IPS DF 4.7 (cell line): ENCODE data around the gene XPA.
"Not testable (repeated sequence)": the region's sequence is repeated elsewhere in the genome, so short reads cannot be mapped to it uniquely, and the experiment has no call there.

ENCODE experiments used
- DNase-seq: peaks from one replicate; pipeline ENCODE4 v3.0.0-alpha.2; 2013; ENCODE audit warnings: low spot score; ENCODE audit errors: extremely low read depth

Gene XPA

GRCh38 chr9:97696803-97697601, at the start of gene XPA:
TSS of gene XPA (minus strand) at chr9:97697340. CDS start at chr9:97697292, 48 bp downstream.
- DNase-seq: peak; percentile 46

DNA sequence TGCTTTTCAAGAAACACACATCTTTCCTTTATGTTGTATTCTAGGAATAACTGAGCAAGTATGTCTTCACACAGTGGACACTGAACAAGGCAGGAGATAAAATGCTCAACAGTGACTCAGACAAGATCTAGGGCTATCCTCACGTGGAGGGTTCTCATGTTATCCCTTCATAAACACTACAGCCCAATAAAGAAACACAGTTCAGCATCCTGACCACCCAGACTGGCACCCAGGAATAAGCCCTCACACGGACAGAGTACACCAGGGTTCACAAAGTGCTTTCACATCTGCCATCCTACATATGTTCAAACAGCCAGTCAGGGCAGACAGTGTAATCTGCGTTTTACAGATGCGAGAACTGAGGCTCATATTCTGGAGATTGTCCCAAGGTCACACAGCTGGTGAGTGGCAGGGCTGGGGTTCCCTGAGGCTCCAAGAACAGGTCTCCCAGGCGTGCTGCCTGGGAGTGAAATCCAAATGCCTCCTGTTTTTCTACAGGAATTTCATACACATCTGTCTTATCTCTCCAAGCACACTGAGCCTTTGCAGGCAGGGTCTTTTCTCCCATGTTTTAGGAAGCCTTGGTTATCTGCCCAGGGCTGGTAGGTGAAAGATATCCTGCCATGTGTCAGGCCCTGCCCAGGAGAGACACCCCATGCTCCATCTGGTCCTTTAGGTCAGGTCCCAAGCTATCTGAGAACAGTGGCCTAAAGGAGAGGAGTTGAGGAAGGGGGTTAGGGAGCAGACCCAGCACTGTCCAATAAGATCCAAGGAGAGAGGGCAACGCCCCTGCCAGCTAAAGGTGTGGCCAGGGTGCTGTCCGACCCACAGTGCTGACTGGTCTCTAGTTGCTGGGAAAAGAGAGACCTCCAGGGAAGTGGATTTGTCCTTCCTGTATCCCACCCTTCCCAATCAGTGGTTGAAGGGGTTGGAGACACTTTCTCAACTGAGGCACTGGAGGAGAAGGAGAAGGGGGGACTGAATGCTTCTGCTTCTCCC, 47.9 kb upstream of the XPA start:
- DNase-seq: no peak

- not testable (repeated sequence) for DNase-seq
These were observed 46.9 kb upstream of the XPA start for GRCh38 chr9:97744025-97744424.

DNA sequence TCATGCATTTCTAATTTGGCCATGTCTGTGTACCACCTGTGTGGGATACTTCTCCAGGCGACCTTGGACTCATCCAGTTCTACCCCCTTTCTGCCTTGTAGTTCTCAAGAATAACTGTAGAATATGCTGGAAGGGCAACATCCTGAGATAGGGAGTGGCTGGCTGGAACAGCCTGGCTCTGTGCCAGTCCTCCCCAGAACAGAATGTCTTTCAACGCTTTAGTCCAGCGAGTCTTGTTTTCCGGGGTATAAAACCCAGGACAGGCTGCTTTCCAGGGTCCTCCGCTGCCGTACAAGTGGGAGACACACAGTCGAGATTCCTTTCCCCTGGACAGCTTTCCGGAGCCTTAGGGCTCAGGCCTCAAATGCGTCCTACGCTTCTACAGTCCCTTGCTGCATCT, 45.4 kb upstream of the XPA start:
- no peak for DNase-seq

- DNase-seq: no peak
These were observed 44.8 kb upstream of the XPA start for GRCh38 chr9:97741947-97742346.

GRCh38 chr9:97740848-97741821, 44.0 kb upstream of the XPA start:
- DNase-seq: peak; percentile 38

DNA sequence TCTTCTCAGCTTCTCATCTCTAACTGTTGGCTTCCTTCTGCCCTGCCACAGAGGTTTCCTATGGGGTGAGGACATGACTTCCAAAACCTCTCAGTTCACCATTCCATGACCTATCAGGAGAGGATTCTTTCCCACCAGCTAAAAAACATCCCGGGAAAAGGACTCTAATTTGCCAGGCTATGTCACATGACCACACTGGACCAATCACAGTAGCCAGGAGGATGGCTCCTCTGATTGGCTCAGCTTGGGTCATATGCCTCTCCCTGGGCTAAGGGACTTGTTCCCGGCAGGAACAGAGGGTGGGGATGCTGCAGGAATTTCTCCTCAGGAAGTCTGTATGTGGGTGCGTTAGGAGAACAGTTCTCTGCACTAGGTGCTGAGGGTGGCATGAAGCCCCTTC, 40.3 kb upstream of the XPA start:
- DNase-seq: peak; percentile 51

DNA sequence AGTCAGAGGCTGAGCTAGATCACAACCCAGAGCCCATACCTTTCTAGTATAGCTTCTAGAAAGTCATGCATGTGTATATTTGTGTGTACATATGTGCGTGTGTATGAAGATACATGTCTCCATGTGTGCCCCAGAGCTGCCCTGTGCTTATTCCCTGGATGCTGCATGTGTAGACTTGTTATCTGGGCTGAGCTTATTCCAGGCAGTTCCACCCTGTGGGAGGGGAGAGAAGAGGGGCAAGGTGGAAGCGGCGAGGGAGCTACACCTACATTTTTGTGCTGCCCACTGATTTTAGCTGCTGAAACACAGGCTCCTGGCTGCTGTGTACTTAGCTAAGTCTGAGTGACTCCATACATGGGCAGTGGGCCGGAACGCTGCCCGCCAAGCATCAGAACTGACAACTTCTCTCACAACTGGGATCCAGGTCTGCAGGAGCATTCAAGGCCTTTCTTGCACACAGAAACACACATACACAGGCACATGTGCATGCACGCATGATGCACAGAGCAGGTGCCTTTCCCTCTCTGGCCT, 38.0 kb upstream of the XPA start:
- DNase-seq: no peak

- no peak for DNase-seq
These were observed 29.6 kb upstream of the XPA start for GRCh38 chr9:97726716-97727115.

DNA sequence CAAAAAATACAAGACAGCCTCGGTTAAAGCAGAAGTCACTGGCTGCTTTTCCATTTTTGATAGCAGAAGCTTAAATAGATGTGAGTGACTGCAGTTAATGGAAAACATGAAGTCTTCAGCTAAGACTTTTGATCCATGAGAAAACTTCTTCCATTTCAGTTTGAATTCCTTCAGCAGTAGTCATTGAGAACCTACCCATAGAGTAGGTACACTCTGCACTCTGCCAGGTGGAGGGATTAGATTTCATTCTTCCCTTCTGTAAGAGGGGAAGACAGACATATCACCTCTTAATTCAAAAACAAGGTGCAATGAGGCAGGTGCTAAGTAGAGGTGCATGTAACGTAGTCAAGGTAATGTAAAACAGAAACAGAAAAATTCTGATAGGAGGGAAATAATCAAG, 26.7 kb upstream of the XPA start:
- DNase-seq: no peak

DNA sequence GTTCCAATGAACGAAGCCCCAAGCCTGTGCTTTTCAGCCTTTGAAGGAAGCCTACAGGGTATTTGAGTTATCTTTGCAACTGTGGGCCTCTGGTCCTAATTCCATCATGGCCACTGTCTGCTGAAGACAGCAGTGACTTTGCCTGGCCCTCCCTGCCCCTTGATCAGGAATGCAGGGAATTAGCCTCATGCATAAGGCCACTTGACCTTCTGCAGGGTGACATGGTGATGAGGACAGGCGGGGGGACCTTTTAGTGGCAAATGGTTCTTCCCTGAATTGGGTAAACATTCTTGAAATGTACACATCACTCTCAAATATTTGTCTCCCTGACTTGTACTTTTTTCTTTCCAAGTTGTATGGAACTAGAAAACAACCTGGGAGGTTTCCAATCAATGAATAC, 25.2 kb upstream of the XPA start:
- no peak for DNase-seq

DNA sequence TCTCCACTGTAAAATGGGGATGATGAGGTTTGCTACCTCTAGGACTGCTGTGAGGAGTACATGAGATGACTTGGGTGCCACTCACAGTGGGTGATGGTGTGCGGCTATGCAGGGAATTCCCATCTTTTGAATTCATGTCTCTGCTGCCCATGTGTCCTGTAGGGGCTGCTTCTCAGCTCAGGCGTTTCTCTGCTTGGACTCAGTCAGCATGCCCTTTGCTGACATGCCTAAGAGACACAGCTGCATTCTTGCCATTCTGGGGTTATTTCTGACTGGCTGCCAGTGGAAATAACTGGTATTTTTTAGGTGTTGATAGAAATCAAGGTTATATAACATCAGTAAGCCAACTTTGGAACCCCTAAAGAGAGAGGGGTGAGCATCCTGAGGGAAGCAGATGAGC, 24.3 kb upstream of the XPA start:
- no peak for DNase-seq

DNA sequence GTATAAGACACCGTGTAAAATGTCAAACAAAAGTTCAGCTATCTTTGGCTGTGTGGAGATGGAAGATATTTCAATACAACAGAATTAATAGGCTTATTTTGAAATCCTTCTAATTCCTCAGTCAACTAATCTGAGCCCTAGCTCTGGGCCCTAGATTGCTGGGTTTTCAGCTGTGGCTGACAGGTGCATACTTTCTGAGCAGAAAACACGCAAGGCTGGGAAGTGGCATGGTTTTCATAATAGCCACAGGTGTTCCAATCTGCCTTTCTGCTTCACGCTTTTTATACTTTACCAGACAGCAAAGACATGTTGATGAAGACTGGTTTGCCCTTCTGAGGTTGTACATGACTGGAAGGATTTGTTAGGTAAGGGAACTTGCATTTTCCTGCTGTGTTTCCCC, 20.7 kb upstream of the XPA start:
- DNase-seq: no peak

- no peak for DNase-seq
These were observed 17.3 kb upstream of the XPA start for GRCh38 chr9:97714435-97714834.

DNA sequence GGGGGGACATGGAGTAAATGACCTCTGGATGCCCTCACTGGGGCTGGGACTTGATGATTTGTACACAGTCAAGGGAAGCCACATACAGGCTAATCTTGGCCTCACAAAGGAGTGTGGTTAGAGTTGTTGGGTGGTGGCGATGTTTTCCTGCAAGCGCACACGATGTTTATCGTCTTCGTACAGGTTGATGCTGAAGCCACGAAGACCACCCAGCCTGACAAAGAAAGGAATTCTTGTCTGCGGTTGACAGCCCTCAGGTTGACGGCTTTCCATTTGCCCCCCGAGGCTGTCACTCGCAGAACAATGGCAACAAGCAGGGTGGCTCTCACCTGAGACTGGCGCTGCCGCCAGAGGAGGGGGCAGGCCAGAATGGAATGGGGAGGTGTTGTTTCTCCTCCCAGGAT, 14.1 kb upstream of the XPA start:
- DNase-seq: no peak

DNA sequence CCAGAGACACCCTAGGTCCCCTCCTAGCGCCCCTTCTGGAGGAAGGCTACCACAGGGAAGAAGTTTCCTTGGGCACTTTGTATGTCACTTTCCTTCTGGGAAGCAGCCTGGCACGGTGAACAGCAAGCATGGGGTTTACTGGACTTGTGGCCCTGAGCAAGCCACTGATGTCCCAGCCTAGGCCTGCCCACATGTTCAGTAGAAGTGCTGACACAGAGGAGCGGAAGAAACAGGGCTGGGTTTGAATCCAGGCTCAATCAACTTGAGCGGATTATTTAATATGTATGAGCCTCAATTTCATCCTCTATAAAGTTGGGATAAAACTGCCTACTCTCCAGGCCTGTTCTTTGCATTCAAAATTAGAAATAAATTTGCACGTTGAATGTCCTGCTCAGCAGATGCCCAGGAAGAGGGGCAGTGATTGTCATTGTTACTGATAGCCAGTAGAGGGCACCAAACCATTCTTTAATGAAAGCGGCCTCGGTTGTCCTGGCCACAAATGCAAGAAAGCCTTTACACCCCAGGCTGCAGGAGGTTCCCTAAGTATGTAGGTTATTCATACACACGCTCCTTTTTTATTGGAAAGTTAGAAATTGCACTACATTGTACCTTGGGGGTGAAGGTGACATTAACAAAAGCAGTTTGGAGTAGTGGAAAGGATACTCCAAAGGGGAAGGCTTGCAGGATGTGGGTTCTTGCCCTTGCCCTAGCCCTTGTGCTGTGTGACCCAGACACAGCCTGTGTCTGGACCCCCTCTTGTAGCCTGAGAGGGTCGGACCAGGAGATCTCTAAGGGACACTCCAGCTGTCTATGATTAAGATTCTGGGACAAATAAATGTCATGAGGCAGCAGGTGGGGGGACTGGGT, 13.4 kb upstream of the XPA start:
- no peak for DNase-seq

DNA sequence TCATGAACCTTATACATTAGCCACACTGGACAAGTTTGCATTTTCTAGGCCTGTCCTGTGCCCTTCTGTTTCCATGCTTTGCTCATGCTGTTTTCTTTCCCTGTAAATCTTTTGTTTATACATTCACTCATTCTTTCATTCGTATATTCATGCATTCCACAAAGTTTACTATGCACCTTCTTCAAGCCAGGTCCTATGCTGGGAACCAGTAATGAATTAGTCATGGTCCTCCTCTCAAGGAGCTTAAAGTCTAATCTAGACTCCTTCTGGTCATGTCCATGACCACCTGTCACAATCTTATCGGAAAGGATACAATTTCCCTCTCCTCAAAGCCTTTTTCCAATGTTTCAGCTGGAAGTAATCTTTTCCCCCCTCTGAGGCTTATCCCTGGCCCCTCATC, 9.1 kb upstream of the XPA start:
- DNase-seq: no peak

- DNase-seq: no peak
These were observed 8.3 kb upstream of the XPA start for GRCh38 chr9:97705354-97705950.

DNA sequence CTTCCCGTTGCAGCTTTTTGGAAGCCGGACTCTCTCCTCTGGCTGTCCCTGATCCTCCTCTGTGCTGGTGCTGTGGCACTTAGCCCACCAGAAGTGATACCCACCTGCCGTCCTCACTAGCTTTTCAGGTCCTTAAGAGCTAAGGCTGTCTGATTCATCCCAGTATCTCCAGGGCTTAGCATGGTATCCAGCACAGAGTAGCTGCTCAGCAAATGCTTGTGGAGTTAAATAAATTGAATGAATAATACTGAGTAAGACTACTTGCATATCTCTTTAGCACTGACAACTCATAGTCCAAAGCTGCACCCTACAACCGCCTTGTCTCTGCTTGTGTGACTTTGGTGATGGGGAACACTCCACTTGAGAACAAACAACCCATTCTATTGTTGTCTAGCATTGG, 7.7 kb upstream of the XPA start:
- DNase-seq: no peak

DNA sequence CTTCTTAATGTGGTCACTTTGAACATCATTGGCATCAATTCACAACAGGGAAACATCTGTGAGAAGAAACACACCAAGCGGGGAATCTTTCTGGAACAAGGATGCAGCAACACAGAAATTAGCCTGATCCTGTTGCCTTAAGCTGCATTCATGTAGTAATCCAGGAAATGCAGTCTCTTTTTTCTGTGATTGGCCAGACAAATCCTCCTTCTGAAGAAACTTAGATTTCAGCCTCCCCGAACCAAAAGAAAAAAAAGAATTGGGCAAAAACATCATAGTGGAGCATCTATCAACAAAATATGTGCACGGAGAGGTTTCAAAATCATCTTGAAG, 7.2 kb upstream of the XPA start:
- DNase-seq: no peak
